HepG2 (cell line): ENCODE measurements around the gene CIAPIN1. TPM values are rescaled to one million over a fixed set of nuclear protein-coding genes. Genes with fewer than 3 reads are reported as not detected.
A peak's percentile ranks its signal among the peaks of the same experiment; 100 is the strongest.

Source experiments
- ATF7 ChIP-seq, 2 experiments: fragments of 450-650 bp in 1 of 2; sonication (generic) in 1 of 2; formaldehyde crosslinking in 1 of 2; IDR thresholded peaks; 2 replicates each; pipeline versions ENCODE4 v1.4.0 to v1.6.1; 2016 to 2020; ENCODE audit warnings: antibody characterized with exemption in 1 of 2, mild to moderate bottlenecking in 1 of 2, missing genetic modification reagents in 1 of 2
- BORCS8-MEF2B ChIP-seq: sonication (generic); formaldehyde crosslinking; IDR thresholded peaks from 2 replicates; pipeline ENCODE4 v1.8.0; 2022; ENCODE audit warnings: mild to moderate bottlenecking, missing genetic modification reagents
- DPF2 ChIP-seq: sonication (generic); formaldehyde crosslinking; IDR thresholded peaks from 2 replicates; pipeline ENCODE4 v1.4.0; 2020; ENCODE audit warnings: mild to moderate bottlenecking, low read depth, missing genetic modification reagents, borderline replicate concordance
- FOXK2 ChIP-seq: fragments of 450-650 bp; IDR thresholded peaks from 2 replicates; pipeline ENCODE4 v1.6.1; 2016
- JUN ChIP-seq: sonication (generic); formaldehyde crosslinking; IDR thresholded peaks from 2 replicates; pipeline ENCODE4 v1.4.0; 2020; ENCODE audit warnings: mild to moderate bottlenecking, missing genetic modification reagents
- KDM5A ChIP-seq: fragments of 200-600 bp; sonication (generic); IDR thresholded peaks from 2 replicates; pipeline ENCODE4 v1.7.0; 2018; ENCODE audit warnings: antibody characterized with exemption, mild to moderate bottlenecking, low read length, borderline replicate concordance
- MIXL1 ChIP-seq: IDR thresholded peaks from 2 replicates; pipeline ENCODE4 v1.6.1; 2016
- NFAT5 ChIP-seq: sonication (generic); formaldehyde crosslinking; IDR thresholded peaks from 2 replicates; pipeline ENCODE4 v1.4.0; 2020; ENCODE audit warnings: missing genetic modification reagents
- NFATC3 ChIP-seq: sonication (generic); formaldehyde crosslinking; IDR thresholded peaks from 2 replicates; pipeline ENCODE4 v1.5.1; 2020; ENCODE audit warnings: mild to moderate bottlenecking, missing genetic modification reagents
- TFAP4 ChIP-seq: sonication (generic); IDR thresholded peaks from 2 replicates; pipeline ENCODE4 v1.6.1; 2016; ENCODE audit warnings: low read depth, borderline replicate concordance
- ZNF10 ChIP-seq: sonication (generic); formaldehyde crosslinking; IDR thresholded peaks from 2 replicates; pipeline ENCODE4 v1.4.0; 2020; ENCODE audit warnings: mild to moderate bottlenecking, low read depth, missing genetic modification reagents, borderline replicate concordance
- ZNF20 ChIP-seq: sonication (generic); formaldehyde crosslinking; IDR thresholded peaks from 2 replicates; pipeline ENCODE4 v1.4.0; 2020; ENCODE audit warnings: mild to moderate bottlenecking, moderate library complexity, missing genetic modification reagents
- ZNF253 ChIP-seq: sonication (generic); formaldehyde crosslinking; IDR thresholded peaks from 2 replicates; pipeline ENCODE4 v1.8.0; 2022; ENCODE audit warnings: mild to moderate bottlenecking, missing genetic modification reagents, borderline replicate concordance
- ZNF605 ChIP-seq: sonication (generic); formaldehyde crosslinking; IDR thresholded peaks from 2 replicates; pipeline ENCODE4 v1.8.0; 2022; ENCODE audit warnings: mild to moderate bottlenecking, missing genetic modification reagents
- ZNF678 ChIP-seq: sonication (generic); formaldehyde crosslinking; IDR thresholded peaks from 2 replicates; pipeline ENCODE4 v1.4.0; 2020; ENCODE audit warnings: mild to moderate bottlenecking, missing genetic modification reagents
- ZNF781 ChIP-seq: sonication (generic); formaldehyde crosslinking; IDR thresholded peaks from 2 replicates; pipeline ENCODE4 v1.5.1; 2020; ENCODE audit warnings: borderline replicate concordance, mild to moderate bottlenecking, missing genetic modification reagents; ENCODE audit errors: not compliant biosample characterization
- polyA plus RNA-seq, 8 experiments: library from polyadenylated mRNA; depleted of rRNA in 3 of 8; stranded (reverse) in 7 of 8; unstranded in 1 of 8; fragments of >200 nt; fragmentation: Illumina TruSeq in 4 of 8; extraction: Trizol in 4 of 8; gene quantifications; 2 replicates each; pipeline versions ENCODE4 v1.2.1 to v1.2.3, GENCODE V29; 2011 to 2016; ENCODE audit warnings: low read depth in 4 of 8, missing spikeins in 1 of 8, mixed read lengths in 1 of 8; ENCODE audit not compliant: insufficient read depth in 1 of 8
- total RNA-seq, 5 experiments: library from RNA; depleted of rRNA; stranded (reverse); fragments of >200 nt; fragmentation: Illumina TruSeq; extraction: Trizol; gene quantifications; 2 replicates each; pipeline ENCODE4 v1.2.3, GENCODE V29; 2016; ENCODE audit warnings: low read depth in 1 of 5
- TF ChIP-seq, protein P1 (sequence below): sonication (generic); formaldehyde crosslinking; IDR thresholded peaks from 2 replicates; pipeline ENCODE4 v1.8.1; 2023; ENCODE audit warnings: mild to moderate bottlenecking, missing genetic modification reagents, borderline replicate concordance
- TF ChIP-seq, protein P2 (sequence below): sonication (generic); formaldehyde crosslinking; IDR thresholded peaks from 2 replicates; pipeline ENCODE4 v1.5.1; 2020; ENCODE audit warnings: missing genetic modification reagents, mild to moderate bottlenecking, borderline replicate concordance
- TF ChIP-seq, protein P3 (sequence below): IDR thresholded peaks from 2 replicates; pipeline ENCODE4 v1.6.1; 2016; ENCODE audit warnings: missing genetic modification reagents, missing compliant biosample characterization
- TF ChIP-seq, protein P4 (sequence below): IDR thresholded peaks from 2 replicates; pipeline ENCODE4 v1.6.1; 2016; ENCODE audit warnings: mild to moderate bottlenecking, missing biosample characterization, missing genetic modification reagents

The CIAPIN1 gene
- total and polyA plus RNA-seq, 2 of the 13 experiments (the other 11 are each of a cell fraction or from before 2014, with no cell fraction given): 69.3 to 89.7 TPM

DNA sequence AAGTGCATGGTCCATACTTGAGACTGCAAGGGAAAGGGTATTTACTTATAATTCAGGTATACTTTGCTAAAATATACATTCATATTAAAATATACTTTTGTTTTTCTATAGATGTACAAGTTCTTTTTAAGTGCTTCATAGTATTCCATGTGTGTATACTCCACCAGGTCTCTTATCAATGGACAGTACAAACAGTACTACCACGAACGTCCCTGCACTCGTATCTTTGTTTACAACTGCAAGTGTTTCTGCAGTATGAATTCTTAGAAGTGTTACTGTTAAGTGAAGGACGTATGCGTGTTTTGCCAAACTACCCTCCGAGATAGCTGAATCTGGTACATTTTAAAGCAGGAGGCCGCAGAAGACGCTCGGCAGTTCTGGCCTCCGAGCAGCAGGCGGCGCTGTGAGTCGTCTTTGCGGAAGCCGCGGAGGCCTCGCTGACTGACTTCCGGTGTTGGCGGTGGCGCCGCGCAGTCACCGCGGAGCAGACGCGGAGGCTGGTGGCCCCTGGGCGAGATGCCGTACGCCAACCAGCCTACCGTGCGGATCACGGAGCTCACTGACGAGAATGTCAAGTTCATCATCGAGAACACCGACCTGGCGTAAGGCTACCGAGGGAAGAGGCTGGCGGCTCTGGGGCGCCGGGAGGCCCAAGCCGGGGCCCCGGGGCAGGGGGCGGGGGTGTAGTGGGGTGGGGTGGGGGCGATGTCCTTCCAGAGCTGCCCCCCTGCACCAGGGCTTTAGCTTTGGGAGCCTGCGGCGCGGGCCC, 15.2 kb upstream of the CIAPIN1 start, which contains the start of gene POLR2C (continued):
- no peak for TF ChIP-seq TFAP4
- TF ChIP-seq DPF2 (CRISPR knock-in tag): no peak
- peak; percentile 80 for TF ChIP-seq ZNF605 (CRISPR knock-in tag)
- TF ChIP-seq, protein P1, sequence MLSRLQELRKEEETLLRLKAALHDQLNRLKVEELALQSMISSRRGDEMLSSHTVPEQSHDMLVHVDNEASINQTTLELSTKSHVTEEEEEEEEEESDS: no peak
- TF ChIP-seq ZNF10: 0 out of 2 replicates have a peak, but pooled peaks have one; percentile 85
- TF ChIP-seq ZNF253 (CRISPR knock-in tag): peak; percentile 88; the same call in 1 of the 2 replicates
- TF ChIP-seq BORCS8-MEF2B: peak; percentile 34; the same call in 1 of the 2 replicates
- TF ChIP-seq, protein P2, sequence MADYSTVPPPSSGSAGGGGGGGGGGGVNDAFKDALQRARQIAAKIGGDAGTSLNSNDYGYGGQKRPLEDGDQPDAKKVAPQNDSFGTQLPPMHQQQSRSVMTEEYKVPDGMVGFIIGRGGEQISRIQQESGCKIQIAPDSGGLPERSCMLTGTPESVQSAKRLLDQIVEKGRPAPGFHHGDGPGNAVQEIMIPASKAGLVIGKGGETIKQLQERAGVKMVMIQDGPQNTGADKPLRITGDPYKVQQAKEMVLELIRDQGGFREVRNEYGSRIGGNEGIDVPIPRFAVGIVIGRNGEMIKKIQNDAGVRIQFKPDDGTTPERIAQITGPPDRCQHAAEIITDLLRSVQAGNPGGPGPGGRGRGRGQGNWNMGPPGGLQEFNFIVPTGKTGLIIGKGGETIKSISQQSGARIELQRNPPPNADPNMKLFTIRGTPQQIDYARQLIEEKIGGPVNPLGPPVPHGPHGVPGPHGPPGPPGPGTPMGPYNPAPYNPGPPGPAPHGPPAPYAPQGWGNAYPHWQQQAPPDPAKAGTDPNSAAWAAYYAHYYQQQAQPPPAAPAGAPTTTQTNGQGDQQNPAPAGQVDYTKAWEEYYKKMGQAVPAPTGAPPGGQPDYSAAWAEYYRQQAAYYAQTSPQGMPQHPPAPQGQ (CRISPR knock-in tag): no peak
- peak; percentile 89 for TF ChIP-seq NFAT5 (CRISPR knock-in tag)
- TF ChIP-seq MIXL1 (CRISPR knock-in tag): peak; percentile 94
- TF ChIP-seq JUN: no peak
- TF ChIP-seq ZNF20 (CRISPR knock-in tag): no peak
- TF ChIP-seq ZNF678 (CRISPR knock-in tag): no peak
- TF ChIP-seq FOXK2: no peak
- no peak for TF ChIP-seq ATF7 (IDR thresholded peaks at IDR 0.05)
- TF ChIP-seq ATF7 (CRISPR knock-in tag; IDR thresholded peaks at IDR 0.05): no peak
- TF ChIP-seq NFATC3: no peak; the same call in 1 of the 2 replicates
- TF ChIP-seq KDM5A: peak; percentile 84; the same call in 1 of the 2 replicates
- TF ChIP-seq ZNF781 (CRISPR knock-in tag): peak; percentile 81
- TF ChIP-seq, protein P3, sequence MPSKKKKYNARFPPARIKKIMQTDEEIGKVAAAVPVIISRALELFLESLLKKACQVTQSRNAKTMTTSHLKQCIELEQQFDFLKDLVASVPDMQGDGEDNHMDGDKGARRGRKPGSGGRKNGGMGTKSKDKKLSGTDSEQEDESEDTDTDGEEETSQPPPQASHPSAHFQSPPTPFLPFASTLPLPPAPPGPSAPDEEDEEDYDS (CRISPR knock-in tag): peak; percentile 87
- TF ChIP-seq, protein P4, sequence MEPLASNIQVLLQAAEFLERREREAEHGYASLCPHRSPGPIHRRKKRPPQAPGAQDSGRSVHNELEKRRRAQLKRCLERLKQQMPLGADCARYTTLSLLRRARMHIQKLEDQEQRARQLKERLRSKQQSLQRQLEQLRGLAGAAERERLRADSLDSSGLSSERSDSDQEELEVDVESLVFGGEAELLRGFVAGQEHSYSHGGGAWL: peak; percentile 92
